Naive thymus-derived CD8-positive, alpha-beta T cell (primary cell): Measurements from ENCODE around the gene PARP1. TPM values are rescaled to one million over a fixed set of nuclear protein-coding genes. Genes with fewer than 3 reads are reported as not detected.
A peak's percentile ranks its signal among the peaks of the same experiment; 100 is the strongest.
"Not testable (repeated sequence)": the region's sequence is repeated elsewhere in the genome, so short reads cannot be mapped to it uniquely, and the experiment has no call there.

ENCODE experiments used
- ATAC-seq, 2 donors: fragments of 150-1000 bp; cut with Tn5 transposase in 1 of 2; sonication (Bioruptor Pico), chemical (Tn5 transposase) in 1 of 2; 1 replicate in 1 of 2; 2 replicates in 1 of 2; pipeline ENCODE4 v1.10.0; 2021; ENCODE audit warnings: mild to moderate bottlenecking in 2 of 2, moderate library complexity in 2 of 2
- POLR2A ChIA-PET: fragments of 350-600 bp; sonication (Branson Sonifier 250); formaldehyde crosslinking; loops from one replicate; lab custom pipeline; 2021; ENCODE audit warnings: antibody characterized with exemption; lab: Charles Lee
- DNase-seq, 10 donors: peaks; one replicate each; pipeline versions ENCODE4 v3.0.0 to v3.0.0-alpha.2; 2020 to 2022
- H3K27ac Mint-ChIP-seq, 10 donors: one replicate each; pipeline ENCODE4 v1.8.0; 2020 to 2022; ENCODE audit warnings: mild to moderate bottlenecking in 10 of 10, mixed read lengths in 10 of 10, moderate library complexity in 4 of 10, inconsistent platforms in 1 of 10
- H3K27me3 Mint-ChIP-seq, 5 donors: one replicate each; pipeline ENCODE4 v1.8.0; 2021 to 2022; ENCODE audit warnings: mixed read lengths in 5 of 5
- H3K36me3 Mint-ChIP-seq, 3 donors: one replicate each; pipeline ENCODE4 v1.8.0; 2020 to 2022; ENCODE audit warnings: mixed read lengths in 3 of 3, mild to moderate bottlenecking in 2 of 3, inconsistent platforms in 1 of 3
- H3K4me1 Mint-ChIP-seq, 4 donors: one replicate each; pipeline ENCODE4 v1.8.0; 2021 to 2022; ENCODE audit warnings: mixed read lengths in 4 of 4
- H3K4me3 Mint-ChIP-seq, 10 donors: one replicate each; pipeline ENCODE4 v1.8.0; 2020 to 2022; ENCODE audit warnings: mild to moderate bottlenecking in 10 of 10, mixed read lengths in 10 of 10, moderate library complexity in 6 of 10, inconsistent platforms in 1 of 10
- H3K9me3 Mint-ChIP-seq, 9 donors: one replicate each; pipeline ENCODE4 v1.8.0; 2020 to 2022; ENCODE audit warnings: mixed read lengths in 9 of 9, mild to moderate bottlenecking in 3 of 9, inconsistent platforms in 1 of 9, moderate library complexity in 1 of 9
- polyA plus RNA-seq, 3 donors: library from polyadenylated mRNA; unstranded; fragments of 300-500 nt; fragmentation: Illumina TruSeq; gene quantifications; one replicate each; pipeline ENCODE4 v1.2.3, GENCODE V29; 2021
- total RNA-seq, 8 experiments: library from RNA in 2 of 8; stranded (reverse) in 2 of 8; gene quantifications; one replicate each; pipeline ENCODE4 v1.2.3 and lab custom pipeline; 2021 to 2026

The PARP1 gene
- total and polyA plus RNA-seq, 5 experiments from 2014 or later = 98.6 to 128 (median 103) TPM

DNA sequence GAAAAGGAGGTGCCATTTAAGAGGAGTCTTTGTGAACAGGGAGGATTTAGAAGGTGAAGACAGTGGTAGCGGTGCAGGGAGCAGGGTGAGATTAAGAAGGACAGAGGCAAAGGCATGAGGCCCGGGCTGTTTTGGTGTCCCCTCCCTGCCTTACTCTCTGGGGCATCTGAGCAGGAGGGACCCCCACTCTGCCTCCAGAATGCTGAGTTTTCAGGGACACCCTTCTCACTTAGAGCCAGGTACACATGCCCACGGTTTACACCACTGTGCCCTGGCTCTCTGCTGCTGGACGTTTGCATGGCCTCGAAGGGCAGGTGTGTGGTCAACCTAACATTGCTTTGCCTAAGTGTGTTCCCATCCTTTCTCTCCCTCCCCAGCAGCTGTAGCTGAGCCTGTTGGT lies 20.5 kb upstream of the PARP1 start:
- peak overlapping the region in 3 of 10 donors; percentile 0 to 84 (median 26) for H3K27ac Mint-ChIP-seq
- DNase-seq = no peak
- H3K4me3 Mint-ChIP-seq = peak overlapping the region in 7 of 10 donors; percentile 1 to 72 (median 48)
- no peaks in the 10 kb centered on the region for H3K9me3 Mint-ChIP-seq
- H3K27me3 Mint-ChIP-seq = no peaks in the 10 kb centered on the region
- no peaks in the 10 kb centered on the region for H3K36me3 Mint-ChIP-seq
- peaks cover 22 to 42% (median 34%) of the 10 kb centered on the region in 4 donors for H3K4me1 Mint-ChIP-seq
- no peak for ATAC-seq
- POLR2A ChIA-PET = interaction anchor here (0.7 to 4.3 kb wide), 3 partner anchors 16 to 22 kb away, joined by 3 to 42 read pairs (median 3); no protein-coding TSS in a partner anchor

DNA sequence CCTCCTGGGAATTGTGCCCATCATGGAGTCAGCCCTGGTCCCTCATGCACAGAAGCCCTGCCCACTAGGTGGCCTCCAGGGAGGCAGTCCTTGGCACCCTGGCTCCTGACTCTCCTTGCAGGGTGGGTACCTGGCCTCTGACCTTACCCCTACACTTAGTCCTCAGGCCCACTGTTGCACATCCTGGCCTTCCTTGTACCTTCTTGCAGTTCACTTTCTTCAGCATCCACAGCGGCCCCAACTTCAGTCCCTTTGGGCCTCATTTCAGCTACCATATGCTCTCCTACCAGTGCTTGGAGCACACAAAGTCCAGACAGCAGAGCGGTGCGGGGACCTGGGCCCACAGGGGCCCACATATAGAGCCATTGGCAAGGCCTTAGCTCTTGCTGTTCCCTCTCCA lies 19.2 kb upstream of the PARP1 start:
- Mint-ChIP-seq H3K36me3 (no peaks in the 10 kb centered on the region), H3K4me1 (peaks cover 20 to 42% (median 34%) of the 10 kb centered on the region in 4 donors), H3K4me3 (peak overlapping the region in 9 of 10 donors; percentile 44 to 81 (median 66)), H3K27ac (peak overlapping the region in 8 of 10 donors; percentile 26 to 83 (median 62)), H3K27me3 (no peaks in the 10 kb centered on the region), H3K9me3 (no peaks in the 10 kb centered on the region)
- no peak for DNase-seq
- POLR2A ChIA-PET = interaction anchor here (0.9 to 4.3 kb wide), 3 partner anchors 17 to 30 kb away, joined by 3 to 42 read pairs (median 17); partner anchors contain the start of gene PARP1
- no peak for ATAC-seq

DNA sequence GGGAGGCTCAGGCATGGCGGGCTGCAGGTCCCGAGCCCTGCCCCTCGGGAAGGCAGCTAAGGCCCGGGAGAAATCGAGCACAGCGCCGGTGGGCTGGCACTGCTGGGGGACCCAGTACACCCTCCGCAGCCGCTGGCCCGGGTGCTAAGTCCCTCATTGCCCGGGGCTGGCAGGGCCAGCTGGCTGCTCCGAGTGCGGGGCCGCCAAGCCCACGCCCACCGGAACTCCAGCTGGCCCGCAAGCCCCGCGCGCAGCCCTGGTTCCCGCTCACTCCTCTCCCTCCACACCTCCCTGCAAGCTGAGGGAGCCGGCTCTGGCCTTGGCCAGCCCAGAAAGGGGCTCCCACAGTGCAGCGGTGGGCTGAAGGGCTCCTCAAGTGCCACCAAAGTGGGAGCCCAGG lies 18.5 kb upstream of the PARP1 start:
- ATAC-seq, H3K27ac Mint-ChIP-seq, H3K9me3 Mint-ChIP-seq, H3K4me3 Mint-ChIP-seq, H3K36me3 Mint-ChIP-seq, DNase-seq, H3K27me3 Mint-ChIP-seq: not testable (repeated sequence)
- peaks cover 20 to 42% (median 34%) of the 10 kb centered on the region in 4 donors for H3K4me1 Mint-ChIP-seq
- POLR2A ChIA-PET = interaction anchor here (1.6 to 4.3 kb wide), 4 partner anchors 15 to 31 kb away, joined by 3 to 42 read pairs (median 14); no protein-coding TSS in a partner anchor

DNA sequence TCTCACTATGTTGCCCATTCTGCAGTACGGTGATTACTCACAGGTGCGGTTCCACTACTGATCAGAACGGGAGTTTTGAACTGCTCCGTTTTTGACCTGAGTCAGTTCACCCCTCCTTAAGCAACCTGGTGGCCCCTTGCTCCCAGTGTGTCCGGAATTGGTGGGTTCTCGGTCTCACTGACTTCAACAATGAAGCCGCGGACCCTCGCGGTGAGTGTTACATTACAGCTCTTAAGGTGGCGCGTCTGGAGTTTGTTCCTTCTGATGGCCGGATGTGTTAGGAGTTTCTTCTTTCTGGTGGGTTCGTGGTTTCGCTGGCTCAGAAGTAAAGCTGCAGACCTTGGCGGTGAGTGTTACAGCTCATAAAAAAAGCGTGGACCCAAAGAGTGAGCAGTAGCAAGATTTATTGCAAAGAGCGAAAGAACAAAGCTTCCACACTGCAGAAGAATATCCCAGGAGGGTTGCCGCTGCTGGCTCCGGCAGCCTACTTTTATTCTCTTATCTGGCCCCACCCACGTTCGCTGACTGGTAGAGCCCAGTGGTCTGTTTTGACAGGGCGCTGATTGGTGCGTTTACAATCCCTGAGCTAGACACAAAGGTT lies 17.6 kb upstream of the PARP1 start:
- H3K4me3 Mint-ChIP-seq = peak overlapping the region in 3 of 10 donors; percentile 87 to 89 (median 88)
- H3K36me3 Mint-ChIP-seq = no peaks in the 10 kb centered on the region
- peaks cover 20 to 42% (median 34%) of the 10 kb centered on the region in 4 donors for H3K4me1 Mint-ChIP-seq
- ATAC-seq = peak; percentile 57 to 75
- POLR2A ChIA-PET = interaction anchor here (1.3 to 4.3 kb wide), 8 partner anchors 12 to 201 kb away, joined by 3 to 42 read pairs (median 10); partner anchors contain the start of genes PARP1 and STUM
- DNase-seq = peak in 8 of 10 donors; percentile 31 to 75 (median 63)
- H3K27me3 Mint-ChIP-seq = no peaks in the 10 kb centered on the region
- H3K9me3 Mint-ChIP-seq = no peaks in the 10 kb centered on the region
- peak overlapping the region in 8 of 10 donors; percentile 2 to 93 (median 86) for H3K27ac Mint-ChIP-seq

DNA sequence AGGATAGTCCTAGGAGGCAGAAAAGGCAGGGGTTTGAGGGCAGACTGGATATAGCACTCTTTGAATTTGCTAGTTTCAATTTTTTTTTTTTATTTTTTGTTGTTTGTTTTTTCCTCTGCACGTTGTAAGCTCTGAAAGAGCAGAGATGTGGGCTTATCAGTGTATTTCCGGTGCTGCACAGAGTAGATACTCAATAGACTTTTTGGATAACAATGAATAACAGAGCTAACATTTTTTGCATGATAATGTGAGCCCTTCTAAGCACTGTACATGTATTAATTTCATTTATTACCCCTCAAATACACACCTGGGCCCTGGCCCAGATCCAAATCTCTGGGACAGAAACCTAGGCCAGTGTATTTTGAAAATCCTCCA lies 17.1 kb upstream of the PARP1 start:
- Mint-ChIP-seq H3K4me3 (peak overlapping the region in 1 of 10 donors; percentile 88), H3K27ac (no peak overlapping the region), H3K9me3 (no peaks in the 10 kb centered on the region), H3K27me3 (no peaks in the 10 kb centered on the region), H3K36me3 (no peaks in the 10 kb centered on the region), H3K4me1 (peaks cover 18 to 40% (median 34%) of the 10 kb centered on the region in 4 donors)
- peak; percentile 49 to 84 for ATAC-seq
- POLR2A ChIA-PET = interaction anchor here (1.3 to 4.3 kb wide), 9 partner anchors 11 to 201 kb away, joined by 3 to 42 read pairs (median 9); partner anchors contain the start of genes PARP1 and STUM
- peak in 2 of 10 donors; percentile 34 to 36 for DNase-seq

DNA sequence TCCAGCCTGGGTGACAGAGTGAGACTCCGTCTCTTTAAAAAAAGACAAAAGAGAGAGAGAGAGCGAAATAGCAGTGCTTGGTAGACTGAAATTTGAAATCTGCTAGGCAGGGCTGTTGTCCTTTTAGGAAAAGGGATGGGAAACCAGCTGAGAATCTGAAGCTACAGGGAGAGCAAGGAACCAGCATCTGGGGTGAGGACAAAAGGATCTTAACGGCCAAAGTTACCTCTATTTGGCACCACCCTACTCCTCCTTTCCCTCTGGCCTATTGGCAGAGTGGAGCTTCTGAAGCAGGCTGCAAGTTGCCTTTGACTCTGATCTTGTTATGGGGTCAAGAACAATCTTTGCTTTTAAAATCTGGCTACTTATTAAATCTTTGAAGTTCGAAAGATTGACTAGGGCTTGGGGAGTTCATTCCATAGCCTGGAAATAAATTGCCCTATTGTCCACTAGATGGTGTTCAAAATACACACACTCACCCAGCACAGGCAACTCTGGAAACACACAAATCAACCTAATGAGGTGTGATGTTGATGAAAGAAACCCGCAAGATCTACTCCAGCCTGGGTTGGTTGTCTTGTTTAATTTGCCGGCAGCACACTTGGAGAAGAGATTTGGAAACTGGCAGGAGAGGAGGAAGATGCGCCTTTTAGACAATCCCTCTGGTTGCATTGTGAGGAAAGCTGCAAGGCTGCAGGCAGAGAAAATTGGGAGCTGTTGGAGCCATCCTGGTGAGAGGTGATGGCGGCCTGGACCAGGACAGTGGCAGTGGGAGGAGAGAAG lies 16.5 kb upstream of the PARP1 start:
- POLR2A ChIA-PET = interaction anchor here (1.3 to 4.3 kb wide), 8 partner anchors 11 to 202 kb away, joined by 3 to 42 read pairs (median 10); partner anchors contain the start of genes PARP1 and STUM
- Mint-ChIP-seq H3K4me3 (peak overlapping the region in 2 of 10 donors; percentile 33 to 58), H3K36me3 (no peaks in the 10 kb centered on the region), H3K4me1 (peaks cover 18 to 37% (median 33%) of the 10 kb centered on the region in 4 donors), H3K27me3 (no peaks in the 10 kb centered on the region), H3K9me3 (no peaks in the 10 kb centered on the region), H3K27ac (peak overlapping the region in 2 of 10 donors; percentile 25 to 70)
- DNase-seq (peak in 3 of 10 donors; percentile 42 to 58 (median 56)), ATAC-seq (peak; percentile 61 to 65)

DNA sequence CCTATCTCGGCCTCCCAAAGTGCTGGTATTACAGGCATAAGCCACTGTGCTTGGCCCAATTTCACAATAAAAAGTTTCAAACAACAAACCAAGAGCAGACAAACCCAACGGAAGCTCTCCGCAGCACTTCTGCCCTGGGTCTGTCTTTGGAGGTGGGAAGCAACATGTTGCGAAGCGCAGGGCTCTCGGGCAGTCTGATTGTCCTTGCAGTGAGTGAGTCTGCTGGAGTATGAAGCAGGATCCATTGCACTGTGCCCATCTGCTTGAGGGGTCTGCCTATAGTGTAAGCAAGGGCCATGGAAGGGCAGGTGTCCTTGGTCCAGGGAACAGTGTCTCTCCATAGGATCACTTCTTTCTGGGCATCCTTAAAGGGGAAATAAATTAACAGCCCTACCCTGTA lies 14.6 kb upstream of the PARP1 start:
- no peak for ATAC-seq
- no peak for DNase-seq
- Mint-ChIP-seq H3K27me3 (no peaks in the 10 kb centered on the region), H3K9me3 (no peaks in the 10 kb centered on the region), H3K36me3 (no peaks in the 10 kb centered on the region), H3K4me3 (no peak overlapping the region), H3K4me1 (peaks cover 15 to 31% (median 24%) of the 10 kb centered on the region in 4 donors), H3K27ac (peak overlapping the region in 1 of 10 donors; percentile 4)
- POLR2A ChIA-PET = interaction anchor here (1.6 to 1.8 kb wide), 2 partner anchors 9 to 14 kb away, joined by 5 read pairs; partner anchors contain the start of gene PARP1

DNA sequence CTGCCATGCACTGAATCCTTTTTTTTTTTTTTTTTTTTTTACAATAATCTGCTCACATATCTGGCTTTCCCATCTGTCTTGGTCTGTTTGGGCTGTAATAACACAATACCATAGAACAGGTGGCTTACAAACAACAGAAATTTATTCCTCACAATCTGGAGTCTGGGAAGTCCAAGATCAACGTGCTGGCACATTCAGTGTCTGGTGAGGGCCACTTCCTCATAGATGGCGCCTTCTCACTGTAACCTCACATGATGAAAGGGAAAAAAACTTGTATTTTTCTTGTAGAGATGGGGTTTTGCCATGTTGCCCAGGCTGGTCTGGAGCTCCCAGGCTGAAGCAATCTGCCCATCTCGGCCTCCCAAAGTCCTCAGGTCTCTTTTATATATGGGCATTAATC lies 13.0 kb upstream of the PARP1 start:
- ATAC-seq (no peak), DNase-seq (no peak)
- Mint-ChIP-seq H3K27ac (no peak overlapping the region), H3K27me3 (no peaks in the 10 kb centered on the region), H3K36me3 (no peaks in the 10 kb centered on the region), H3K4me1 (peaks cover 11 to 22% (median 17%) of the 10 kb centered on the region in 4 donors), H3K4me3 (no peak overlapping the region), H3K9me3 (no peaks in the 10 kb centered on the region)
- POLR2A ChIA-PET = interaction anchor here (0.7 to 1.8 kb wide), 2 partner anchors 13 to 49 kb away, joined by 5 to 12 read pairs; partner anchors contain the start of gene PARP1

DNA sequence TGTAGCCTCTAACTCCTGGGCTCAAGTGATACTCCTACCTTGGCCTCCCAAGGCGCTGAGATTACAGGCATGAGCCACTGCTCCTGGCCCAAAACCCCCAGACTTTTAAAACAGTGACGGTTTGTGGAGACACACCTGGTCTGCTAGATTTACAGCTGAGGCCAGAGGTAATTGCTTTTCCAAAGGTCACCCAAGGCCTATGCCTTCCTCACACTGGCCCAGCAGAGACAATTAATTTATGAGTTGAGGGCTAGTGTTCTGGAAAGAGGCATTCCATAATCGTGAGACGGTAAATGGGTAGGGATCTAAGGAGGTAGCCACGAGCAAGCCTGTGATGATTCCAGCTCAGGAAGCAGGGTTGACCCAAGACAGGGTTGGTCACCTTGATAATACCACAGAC lies 12.4 kb upstream of the PARP1 start:
- POLR2A ChIA-PET = interaction anchor here (0.6 to 1.8 kb wide), 3 partner anchors 12 to 121 kb away, joined by 4 to 12 read pairs (median 5); partner anchors contain the start of gene PARP1
- H3K9me3 Mint-ChIP-seq = no peaks in the 10 kb centered on the region
- no peak for DNase-seq
- peaks cover 7 to 16% (median 13%) of the 10 kb centered on the region in 4 donors for H3K4me1 Mint-ChIP-seq
- no peaks in the 10 kb centered on the region for H3K36me3 Mint-ChIP-seq
- H3K27ac Mint-ChIP-seq = peak overlapping the region in 1 of 10 donors; percentile 40
- ATAC-seq = no peak
- no peaks in the 10 kb centered on the region for H3K27me3 Mint-ChIP-seq
- no peak overlapping the region for H3K4me3 Mint-ChIP-seq

DNA sequence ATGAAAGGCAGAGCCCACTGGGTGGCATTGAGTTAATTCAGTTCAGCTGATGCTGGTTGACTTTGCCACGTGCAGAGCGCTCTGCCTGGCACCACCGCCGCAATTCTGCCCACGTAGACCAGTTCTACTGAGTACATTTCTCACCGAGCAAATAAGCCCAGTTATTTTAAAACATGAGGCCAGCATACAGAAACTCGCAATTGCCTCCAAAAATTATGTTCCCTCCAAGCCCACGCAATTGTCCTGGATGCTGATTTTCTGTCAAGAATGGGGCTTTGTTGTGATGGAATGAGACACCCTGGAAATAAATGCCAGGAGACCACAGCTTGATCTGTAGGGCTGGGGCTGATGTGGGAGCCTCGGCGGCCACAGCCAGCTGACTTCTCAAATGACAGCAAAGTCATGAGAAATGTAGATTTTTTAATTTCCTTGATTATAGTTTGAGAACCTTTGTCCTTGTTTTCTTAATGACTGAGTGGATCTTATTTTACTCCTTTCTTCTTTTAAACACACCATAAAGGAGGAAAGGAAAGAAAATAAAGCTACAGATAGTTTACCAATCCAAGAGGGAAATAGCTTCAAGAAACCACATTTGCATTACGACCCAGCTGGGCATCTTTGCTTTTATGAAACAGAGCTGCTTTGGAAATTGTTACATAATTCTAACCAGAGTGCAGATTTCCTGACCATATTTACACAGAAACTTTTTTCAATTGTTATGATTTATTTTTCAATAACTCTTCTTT lies 11.6 kb upstream of the PARP1 start:
- no peaks in the 10 kb centered on the region for H3K9me3 Mint-ChIP-seq
- H3K27ac Mint-ChIP-seq = peak overlapping the region in 4 of 10 donors; percentile 19 to 65 (median 37)
- POLR2A ChIA-PET = interaction anchor here (0.8 to 1.8 kb wide), 2 partner anchors 11 to 17 kb away, joined by 3 to 12 read pairs; partner anchors contain the start of gene PARP1
- ATAC-seq = no peak
- no peaks in the 10 kb centered on the region for H3K36me3 Mint-ChIP-seq
- H3K4me3 Mint-ChIP-seq = peak overlapping the region in 1 of 10 donors; percentile 8
- peaks cover 7 to 15% (median 13%) of the 10 kb centered on the region in 4 donors for H3K4me1 Mint-ChIP-seq
- no peak for DNase-seq
- H3K27me3 Mint-ChIP-seq = no peaks in the 10 kb centered on the region

DNA sequence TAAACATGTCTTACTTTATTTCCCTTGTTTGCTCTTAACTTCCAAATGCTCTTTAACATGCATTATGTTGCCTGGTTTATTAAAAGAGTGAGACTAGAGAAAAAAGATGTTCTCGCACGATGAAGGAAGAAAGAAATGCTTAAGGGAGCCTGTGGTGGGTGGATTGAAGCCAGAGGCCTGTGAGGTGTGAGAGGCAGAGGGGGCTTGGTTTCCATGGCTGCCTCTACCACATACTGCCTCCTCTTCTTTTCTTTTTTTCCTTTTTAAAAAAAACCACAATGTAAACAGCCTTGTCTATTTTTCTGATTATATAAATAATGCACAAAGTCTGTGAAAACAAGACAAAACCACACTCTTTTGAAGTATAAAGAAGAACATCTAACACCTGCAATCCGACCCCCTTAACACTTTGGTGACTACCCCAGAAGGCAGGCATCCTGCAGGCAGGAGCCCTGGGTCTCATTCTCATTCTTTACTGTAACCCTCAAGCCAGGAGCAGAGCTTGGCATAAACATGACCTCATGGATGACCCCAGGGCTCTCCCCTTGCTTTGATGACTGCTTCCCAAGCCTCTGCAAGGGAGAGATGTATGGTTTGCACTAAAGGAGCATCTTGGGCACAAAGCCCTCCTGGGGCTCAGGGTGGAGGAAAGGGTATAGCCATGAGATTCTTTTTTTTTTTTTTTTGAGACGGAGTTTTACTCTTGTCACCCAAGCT lies 10.1 kb upstream of the PARP1 start:
- H3K36me3 Mint-ChIP-seq = no peaks in the 10 kb centered on the region
- no peaks in the 10 kb centered on the region for H3K9me3 Mint-ChIP-seq
- peaks cover 7 to 15% (median 13%) of the 10 kb centered on the region in 4 donors for H3K4me1 Mint-ChIP-seq
- H3K27ac Mint-ChIP-seq = peak overlapping the region in 7 of 10 donors; percentile 0 to 85 (median 56)
- H3K27me3 Mint-ChIP-seq = no peaks in the 10 kb centered on the region
- POLR2A ChIA-PET = no interaction called here
- peak overlapping the region in 3 of 10 donors; percentile 21 to 38 (median 33) for H3K4me3 Mint-ChIP-seq
- ATAC-seq (peak; percentile 56 to 93), DNase-seq (peak in 3 of 10 donors; percentile 42 to 44 (median 42))
